Activated naive CD8-positive, alpha-beta T cell treated with anti-CD3 and anti-CD28 coated beads, Interleukin-2, amount 50 U/mL, for 24 hours (primary cell): ENCODE data around the gene LLGL1.

Experiments used
- ATAC-seq: fragments of 150-1000 bp; cut with Tn5 transposase; one replicate; pipeline ENCODE4 v1.10.0; 2021
- DNase-seq: peaks from one replicate; pipeline ENCODE4 v3.0.0; 2021
- H3K27ac Mint-ChIP-seq: one replicate; pipeline ENCODE4 v1.8.0; 2021; ENCODE audit warnings: mild to moderate bottlenecking, mixed read lengths
- H3K27me3 Mint-ChIP-seq: one replicate; pipeline ENCODE4 v1.8.0; 2021; ENCODE audit warnings: mixed read lengths
- H3K36me3 Mint-ChIP-seq: one replicate; pipeline ENCODE4 v1.8.0; 2021; ENCODE audit warnings: low read depth, mixed read lengths
- H3K4me1 Mint-ChIP-seq: one replicate; pipeline ENCODE4 v1.8.0; 2021; ENCODE audit warnings: mixed read lengths
- H3K4me3 Mint-ChIP-seq: one replicate; pipeline ENCODE4 v1.8.0; 2021; ENCODE audit warnings: mild to moderate bottlenecking, moderate library complexity, mixed read lengths
- H3K9me3 Mint-ChIP-seq: one replicate; pipeline ENCODE4 v1.8.0; 2021; ENCODE audit warnings: mixed read lengths

Gene LLGL1

GRCh38 chr17:18247613-18248001, 22.2 kb downstream of the LLGL1 start:
- no peaks in the 10 kb centered on the region for H3K27me3 Mint-ChIP-seq
- ATAC-seq: no peak
- no peak overlapping the region for H3K27ac Mint-ChIP-seq
- H3K36me3 Mint-ChIP-seq: peaks cover 24% of the 10 kb centered on the region
- DNase-seq: no peak
- H3K4me3 Mint-ChIP-seq: no peak overlapping the region
- H3K9me3 Mint-ChIP-seq: no peaks in the 10 kb centered on the region
- H3K4me1 Mint-ChIP-seq: no peaks in the 10 kb centered on the region

- peak; percentile 65 for DNase-seq
- H3K9me3 Mint-ChIP-seq: no peaks in the 10 kb centered on the region
- ATAC-seq: peak; percentile 57
- no peaks in the 10 kb centered on the region for H3K4me1 Mint-ChIP-seq
- no peak overlapping the region for H3K27ac Mint-ChIP-seq
- no peaks in the 10 kb centered on the region for H3K27me3 Mint-ChIP-seq
- peaks cover 25% of the 10 kb centered on the region for H3K36me3 Mint-ChIP-seq
- H3K4me3 Mint-ChIP-seq: no peak overlapping the region
Observed at GRCh38 chr17:18248300-18248731, 22.9 kb downstream of the LLGL1 start.

GRCh38 chr17:18248811-18249210, 23.4 kb downstream of the LLGL1 start:
- no peaks in the 10 kb centered on the region for H3K27me3 Mint-ChIP-seq
- peaks cover 25% of the 10 kb centered on the region for H3K36me3 Mint-ChIP-seq
- no peak for ATAC-seq
- no peak overlapping the region for H3K4me3 Mint-ChIP-seq
- H3K4me1 Mint-ChIP-seq: no peaks in the 10 kb centered on the region
- no peak overlapping the region for H3K27ac Mint-ChIP-seq
- H3K9me3 Mint-ChIP-seq: no peaks in the 10 kb centered on the region
- no peak for DNase-seq

- H3K4me1 Mint-ChIP-seq: no peaks in the 10 kb centered on the region
- no peak overlapping the region for H3K27ac Mint-ChIP-seq
- H3K27me3 Mint-ChIP-seq: no peaks in the 10 kb centered on the region
- DNase-seq (no peak), ATAC-seq (no peak)
- no peak overlapping the region for H3K4me3 Mint-ChIP-seq
- no peaks in the 10 kb centered on the region for H3K9me3 Mint-ChIP-seq
- peaks cover 29% of the 10 kb centered on the region for H3K36me3 Mint-ChIP-seq
Observed at GRCh38 chr17:18250259-18250658, 24.8 kb downstream of the LLGL1 start.

- no peak overlapping the region for H3K27ac Mint-ChIP-seq
- no peaks in the 10 kb centered on the region for H3K27me3 Mint-ChIP-seq
- no peak overlapping the region for H3K4me3 Mint-ChIP-seq
- no peaks in the 10 kb centered on the region for H3K4me1 Mint-ChIP-seq
- DNase-seq (no peak), ATAC-seq (no peak)
- H3K9me3 Mint-ChIP-seq: no peaks in the 10 kb centered on the region
- H3K36me3 Mint-ChIP-seq: peaks cover 26% of the 10 kb centered on the region
Observed at GRCh38 chr17:18250708-18251107, 25.3 kb downstream of the LLGL1 start.

GRCh38 chr17:18251204-18251603, 25.8 kb downstream of the LLGL1 start:
- H3K27ac Mint-ChIP-seq: no peak overlapping the region
- H3K4me3 Mint-ChIP-seq: no peak overlapping the region
- ATAC-seq (no peak), DNase-seq (no peak)
- no peaks in the 10 kb centered on the region for H3K9me3 Mint-ChIP-seq
- H3K36me3 Mint-ChIP-seq: peaks cover 28% of the 10 kb centered on the region
- H3K27me3 Mint-ChIP-seq: no peaks in the 10 kb centered on the region
- H3K4me1 Mint-ChIP-seq: peaks cover 2% of the 10 kb centered on the region

- peaks cover 10% of the 10 kb centered on the region for H3K4me1 Mint-ChIP-seq
- H3K27me3 Mint-ChIP-seq: no peaks in the 10 kb centered on the region
- no peaks in the 10 kb centered on the region for H3K9me3 Mint-ChIP-seq
- H3K36me3 Mint-ChIP-seq: peaks cover 26% of the 10 kb centered on the region
- ATAC-seq: no peak
- no peak overlapping the region for H3K27ac Mint-ChIP-seq
- no peak for DNase-seq
- no peak overlapping the region for H3K4me3 Mint-ChIP-seq
Observed at GRCh38 chr17:18252160-18252559, 26.7 kb downstream of the LLGL1 start.

- ATAC-seq: no peak
- Mint-ChIP-seq H3K4me3 (no peak overlapping the region), H3K4me1 (peaks cover 18% of the 10 kb centered on the region), H3K9me3 (no peaks in the 10 kb centered on the region), H3K27ac (no peak overlapping the region), H3K36me3 (peaks cover 19% of the 10 kb centered on the region), H3K27me3 (no peaks in the 10 kb centered on the region)
- no peak for DNase-seq
Observed at GRCh38 chr17:18253187-18253884, 27.9 kb downstream of the LLGL1 start.

GRCh38 chr17:18253947-18254821, 28.7 kb downstream of the LLGL1 start:
- Mint-ChIP-seq H3K4me3 (no peak overlapping the region), H3K27ac (no peak overlapping the region), H3K27me3 (no peaks in the 10 kb centered on the region), H3K36me3 (peaks cover 19% of the 10 kb centered on the region), H3K4me1 (peaks cover 20% of the 10 kb centered on the region), H3K9me3 (no peaks in the 10 kb centered on the region)
- no peak for DNase-seq
- ATAC-seq: no peak

GRCh38 chr17:18254888-18255649, 29.6 kb downstream of the LLGL1 start:
- Mint-ChIP-seq H3K9me3 (no peaks in the 10 kb centered on the region), H3K36me3 (peaks cover 19% of the 10 kb centered on the region), H3K4me1 (peaks cover 26% of the 10 kb centered on the region), H3K27me3 (no peaks in the 10 kb centered on the region), H3K27ac (no peak overlapping the region), H3K4me3 (no peak overlapping the region)
- ATAC-seq (no peak), DNase-seq (no peak)

- ATAC-seq (no peak), DNase-seq (no peak)
- H3K27ac Mint-ChIP-seq: no peak overlapping the region
- no peak overlapping the region for H3K4me3 Mint-ChIP-seq
- no peaks in the 10 kb centered on the region for H3K9me3 Mint-ChIP-seq
- H3K36me3 Mint-ChIP-seq: peaks cover 17% of the 10 kb centered on the region
- peaks cover 32% of the 10 kb centered on the region for H3K4me1 Mint-ChIP-seq
- no peaks in the 10 kb centered on the region for H3K27me3 Mint-ChIP-seq
Observed at GRCh38 chr17:18256351-18256750, 30.9 kb downstream of the LLGL1 start.

- H3K27ac Mint-ChIP-seq: peak overlapping the region; percentile 39
- H3K4me3 Mint-ChIP-seq: peak overlapping the region; percentile 94
- no peak for ATAC-seq
- no peak for DNase-seq
- peaks cover 36% of the 10 kb centered on the region for H3K4me1 Mint-ChIP-seq
- no peaks in the 10 kb centered on the region for H3K9me3 Mint-ChIP-seq
- no peaks in the 10 kb centered on the region for H3K27me3 Mint-ChIP-seq
- peaks cover 13% of the 10 kb centered on the region for H3K36me3 Mint-ChIP-seq
Observed at GRCh38 chr17:18256776-18257175, 31.3 kb downstream of the LLGL1 start.

GRCh38 chr17:18257268-18257981, 32.0 kb downstream of the LLGL1 start:
- H3K4me1 Mint-ChIP-seq: peaks cover 41% of the 10 kb centered on the region
- no peak for ATAC-seq
- no peaks in the 10 kb centered on the region for H3K9me3 Mint-ChIP-seq
- DNase-seq: peak; percentile 34
- H3K4me3 Mint-ChIP-seq: peak overlapping the region; percentile 94
- no peaks in the 10 kb centered on the region for H3K27me3 Mint-ChIP-seq
- peak overlapping the region; percentile 74 for H3K27ac Mint-ChIP-seq
- peaks cover 12% of the 10 kb centered on the region for H3K36me3 Mint-ChIP-seq

GRCh38 chr17:18257982-18258355, 32.5 kb downstream of the LLGL1 start:
- Mint-ChIP-seq H3K27ac (peak overlapping the region; percentile 74), H3K36me3 (peaks cover 10% of the 10 kb centered on the region), H3K9me3 (no peaks in the 10 kb centered on the region), H3K4me3 (peak overlapping the region; percentile 94), H3K4me1 (peaks cover 43% of the 10 kb centered on the region), H3K27me3 (no peaks in the 10 kb centered on the region)
- peak; percentile 42 for ATAC-seq
- DNase-seq: peak; percentile 64
